WTC11 (cell line): ENCODE results near the gene ZCCHC7. TPM values are rescaled to one million over a fixed set of nuclear protein-coding genes. Genes with fewer than 3 reads are reported as not detected.
"Not testable (repeated sequence)": the region's sequence is repeated elsewhere in the genome, so short reads cannot be mapped to it uniquely, and the experiment has no call there.

Experiments used
- ATAC-seq: fragments of 200-7000 bp; cut with Tn5 transposase; 2 replicates; pipeline ENCODE4 v1.10.0; 2021; ENCODE audit warnings: mild to moderate bottlenecking, moderate library complexity
- CTCF ChIA-PET: fragments of 300-600 bp; sonication (Branson Sonifier 250); formaldehyde crosslinking; loops from one replicate; lab custom pipeline; 2021; ENCODE audit warnings: antibody characterized with exemption; lab: Charles Lee
- POLR2A ChIA-PET: fragments of 350-600 bp; sonication (Branson Sonifier 250); formaldehyde crosslinking; loops from one replicate; lab custom pipeline; 2021; ENCODE audit warnings: antibody characterized with exemption; lab: Charles Lee
- DNase-seq: peaks from one replicate; pipeline ENCODE4 v3.0.0; 2021; ENCODE audit warnings: low spot score
- H3K27ac Mint-ChIP-seq: 2 replicates; pipeline ENCODE4 v1.8.0; 2021; ENCODE audit warnings: mixed read lengths
- H3K27me3 Mint-ChIP-seq: 2 replicates; pipeline ENCODE4 v1.8.0; 2021; ENCODE audit warnings: low read depth, mild to moderate bottlenecking, moderate library complexity, mixed read lengths
- H3K36me3 Mint-ChIP-seq: 2 replicates; pipeline ENCODE4 v1.8.0; 2021; ENCODE audit warnings: mixed read lengths
- H3K4me1 Mint-ChIP-seq: 2 replicates; pipeline ENCODE4 v1.8.0; 2022; ENCODE audit warnings: mixed read lengths
- H3K4me3 Mint-ChIP-seq: 2 replicates; pipeline ENCODE4 v1.8.0; 2021; ENCODE audit warnings: mild to moderate bottlenecking, moderate library complexity, mixed read lengths
- H3K9me3 Mint-ChIP-seq: 2 replicates; pipeline ENCODE4 v1.8.0; 2021; ENCODE audit warnings: mixed read lengths
- AFF4 ChIP-seq: sonication (generic); formaldehyde crosslinking; IDR thresholded peaks from 2 replicates; pipeline ENCODE4 v1.8.1; 2023; ENCODE audit warnings: mild to moderate bottlenecking, missing genetic modification reagents, borderline replicate concordance
- ARID4B ChIP-seq: sonication (generic); formaldehyde crosslinking; IDR thresholded peaks from 2 replicates; pipeline ENCODE4 v1.8.0; 2023; ENCODE audit warnings: missing genetic modification reagents, mild to moderate bottlenecking, borderline replicate concordance
- ATF1 ChIP-seq: sonication (generic); formaldehyde crosslinking; IDR thresholded peaks from 2 replicates; pipeline ENCODE4 v1.8.1; 2023; ENCODE audit warnings: mild to moderate bottlenecking, moderate library complexity, missing genetic modification reagents
- CDX4 ChIP-seq: fragments of 250-450 bp; sonication (Bioruptor Pico); IDR thresholded peaks from 2 replicates; pipeline ENCODE4 v1.9.0; 2021; ENCODE audit warnings: moderate library complexity, mild to moderate bottlenecking, inconsistent platforms, borderline replicate concordance
- ELF4 ChIP-seq: sonication (generic); formaldehyde crosslinking; IDR thresholded peaks from 2 replicates; pipeline ENCODE4 v1.8.1; 2022; ENCODE audit warnings: low read depth, mild to moderate bottlenecking, moderate library complexity, missing genetic modification reagents
- GRHL2 ChIP-seq: fragments of 250-450 bp; sonication (Bioruptor Pico); IDR thresholded peaks from 2 replicates; pipeline ENCODE4 v1.8.0; 2022; ENCODE audit warnings: mild to moderate bottlenecking, moderate library complexity; ENCODE audit not compliant: insufficient replicate concordance, severe bottlenecking
- MYBL2 ChIP-seq: sonication (generic); formaldehyde crosslinking; IDR thresholded peaks from 2 replicates; pipeline ENCODE4 v1.8.1; 2023; ENCODE audit warnings: mild to moderate bottlenecking, moderate library complexity, missing genetic modification reagents
- ZBTB43 ChIP-seq: sonication (generic); formaldehyde crosslinking; IDR thresholded peaks from 2 replicates; pipeline ENCODE4 v1.8.1; 2023; ENCODE audit warnings: mild to moderate bottlenecking, missing genetic modification reagents
- ZNF416 ChIP-seq: fragments of 250-450 bp; sonication (Bioruptor Pico); IDR thresholded peaks from 2 replicates; pipeline ENCODE4 v1.9.0; 2021; ENCODE audit warnings: mild to moderate bottlenecking, inconsistent platforms
- ZNF425 ChIP-seq: fragments of 250-450 bp; sonication (Bioruptor Pico); conservative IDR thresholded peaks from 2 replicates; pipeline ENCODE4 v1.9.0; 2021; ENCODE audit warnings: mild to moderate bottlenecking
- ZNF671 ChIP-seq: fragments of 250-450 bp; sonication (Bioruptor Pico); IDR thresholded peaks from 2 replicates; pipeline ENCODE4 v1.8.0; 2021; ENCODE audit warnings: mild to moderate bottlenecking
- ZSCAN18 ChIP-seq: fragments of 250-450 bp; sonication (Bioruptor Pico); IDR thresholded peaks from 2 replicates; pipeline ENCODE4 v2.1.2; 2022; ENCODE audit warnings: mild to moderate bottlenecking, moderate library complexity
- total RNA-seq: library from RNA; stranded (reverse); gene quantifications from 3 replicates; pipeline ENCODE4 v1.2.3, GENCODE V29; 2021

ZCCHC7 gene
- total RNA-seq, 1 experiment from 2014 or later, result 30.1 TPM

- no peak for ATAC-seq
- CTCF ChIA-PET, result interaction anchor here (0.6 kb wide), 1 partner anchor 20 kb away, joined by 5 read pairs; no protein-coding TSS in a partner anchor
- no peaks in the 10 kb centered on the region for H3K27me3 Mint-ChIP-seq
- H3K27ac Mint-ChIP-seq, result no peak overlapping the region
- no peak for TF ChIP-seq CDX4
- TF ChIP-seq ZNF671 (CRISPR knock-in tag), result no peak
- TF ChIP-seq ZSCAN18 (CRISPR knock-in tag), result no peak
- TF ChIP-seq ATF1 (CRISPR knock-in tag), result no peak
- TF ChIP-seq ZNF425 (CRISPR knock-in tag), result no peak
- TF ChIP-seq ZBTB43 (CRISPR knock-in tag), result no peak
- TF ChIP-seq ZNF416 (CRISPR knock-in tag), result no peak
- peaks cover 10% of the 10 kb centered on the region for H3K36me3 Mint-ChIP-seq
- H3K9me3 Mint-ChIP-seq, result no peaks in the 10 kb centered on the region
- DNase-seq, result no peak
- POLR2A ChIA-PET, result no interaction called here
- H3K4me1 Mint-ChIP-seq, result peaks cover 14% of the 10 kb centered on the region
- H3K4me3 Mint-ChIP-seq, result no peak overlapping the region
Observed at GRCh38 chr9:37163299-37163698, 42.9 kb downstream of the ZCCHC7 start.

GRCh38 chr9:37164335-37164734, 44.0 kb downstream of the ZCCHC7 start:
- Mint-ChIP-seq H3K4me1 (peaks cover 14% of the 10 kb centered on the region), H3K36me3 (peaks cover 10% of the 10 kb centered on the region)
- POLR2A ChIA-PET, CTCF ChIA-PET, H3K27ac Mint-ChIP-seq, H3K27me3 Mint-ChIP-seq, ATAC-seq, DNase-seq, H3K4me3 Mint-ChIP-seq, H3K9me3 Mint-ChIP-seq: not testable (repeated sequence)

- no peaks in the 10 kb centered on the region for H3K27me3 Mint-ChIP-seq
- H3K27ac Mint-ChIP-seq, result no peak overlapping the region
- DNase-seq, result no peak
- peaks cover 14% of the 10 kb centered on the region for H3K4me1 Mint-ChIP-seq
- H3K9me3 Mint-ChIP-seq, result no peaks in the 10 kb centered on the region
- CTCF ChIA-PET, result no interaction called here
- POLR2A ChIA-PET, result no interaction called here
- ATAC-seq, result no peak
- peaks cover 4% of the 10 kb centered on the region for H3K36me3 Mint-ChIP-seq
- no peak overlapping the region for H3K4me3 Mint-ChIP-seq
- no peak for TF ChIP-seq CDX4
- no peak for TF ChIP-seq ELF4
- TF ChIP-seq GRHL2 (CRISPR knock-in tag), result no peak
- TF ChIP-seq ARID4B, result no peak
- TF ChIP-seq AFF4 (CRISPR knock-in tag), result no peak
- TF ChIP-seq MYBL2 (CRISPR knock-in tag), result no peak
- no peak for TF ChIP-seq ZNF425 (CRISPR knock-in tag)
Observed at GRCh38 chr9:37165644-37166043, 45.3 kb downstream of the ZCCHC7 start.
